Mammary epithelial cell (primary cell): ENCODE results near the gene DBNDD1.

Experiments
- EZH2 ChIP-seq: IDR thresholded peaks from 2 replicates; pipeline ENCODE4 v1.6.1; 2012; ENCODE audit warnings: low read length, inconsistent platforms, borderline replicate concordance
- TF ChIP-seq, protein P1 (sequence below), 2 donors: IDR thresholded peaks in 1 of 2; conservative IDR thresholded peaks in 1 of 2; 2 replicates each; pipeline ENCODE4 v1.5.1; 2011 to 2012; ENCODE audit warnings: inconsistent platforms in 2 of 2, low read length in 2 of 2, mild to moderate bottlenecking in 2 of 2, control low read depth in 1 of 2, low read depth in 1 of 2; ENCODE audit not compliant: insufficient read depth in 1 of 2; ENCODE audit errors: extremely low read depth in 1 of 2

DNA sequence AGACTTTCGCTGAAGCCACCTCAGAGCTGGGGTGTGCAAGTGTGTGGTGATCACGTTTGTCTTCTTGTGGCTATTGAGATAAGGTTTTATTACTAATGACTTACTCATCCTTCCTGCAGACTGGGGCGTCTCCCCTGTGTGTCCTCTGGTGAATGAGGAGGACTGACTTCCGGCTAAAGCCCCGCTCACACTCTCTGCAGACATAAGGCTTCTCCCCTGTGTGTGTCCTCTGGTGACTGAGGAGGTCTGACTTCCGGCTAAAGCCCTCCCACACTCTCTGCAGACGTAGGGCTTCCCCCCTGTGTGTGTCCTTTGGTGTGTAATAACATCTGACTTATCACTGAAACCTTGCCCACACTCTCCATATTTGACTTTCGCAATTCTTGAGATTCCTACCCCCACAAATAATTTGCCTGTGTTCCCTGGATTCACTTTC, 38.5 kb upstream of the DBNDD1 start:
- TF ChIP-seq, protein P1, sequence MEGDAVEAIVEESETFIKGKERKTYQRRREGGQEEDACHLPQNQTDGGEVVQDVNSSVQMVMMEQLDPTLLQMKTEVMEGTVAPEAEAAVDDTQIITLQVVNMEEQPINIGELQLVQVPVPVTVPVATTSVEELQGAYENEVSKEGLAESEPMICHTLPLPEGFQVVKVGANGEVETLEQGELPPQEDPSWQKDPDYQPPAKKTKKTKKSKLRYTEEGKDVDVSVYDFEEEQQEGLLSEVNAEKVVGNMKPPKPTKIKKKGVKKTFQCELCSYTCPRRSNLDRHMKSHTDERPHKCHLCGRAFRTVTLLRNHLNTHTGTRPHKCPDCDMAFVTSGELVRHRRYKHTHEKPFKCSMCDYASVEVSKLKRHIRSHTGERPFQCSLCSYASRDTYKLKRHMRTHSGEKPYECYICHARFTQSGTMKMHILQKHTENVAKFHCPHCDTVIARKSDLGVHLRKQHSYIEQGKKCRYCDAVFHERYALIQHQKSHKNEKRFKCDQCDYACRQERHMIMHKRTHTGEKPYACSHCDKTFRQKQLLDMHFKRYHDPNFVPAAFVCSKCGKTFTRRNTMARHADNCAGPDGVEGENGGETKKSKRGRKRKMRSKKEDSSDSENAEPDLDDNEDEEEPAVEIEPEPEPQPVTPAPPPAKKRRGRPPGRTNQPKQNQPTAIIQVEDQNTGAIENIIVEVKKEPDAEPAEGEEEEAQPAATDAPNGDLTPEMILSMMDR (conservative IDR thresholded peaks at IDR 0.05 in 1 of 2, IDR thresholded peaks at IDR 0.05 in 1 of 2; ENCODE audit: extremely low read depth in 1 of 2, insufficient read depth in 1 of 2, low read depth in 1 of 2, low read length in 2 of 2), result no peak
- no peak for TF ChIP-seq EZH2
